ENCODE data around the gene ERCC4.
"Not testable (repeated sequence)": the region's sequence is repeated elsewhere in the genome, so short reads cannot be mapped to it uniquely, and the experiment has no call there.

Gene ERCC4

DNA sequence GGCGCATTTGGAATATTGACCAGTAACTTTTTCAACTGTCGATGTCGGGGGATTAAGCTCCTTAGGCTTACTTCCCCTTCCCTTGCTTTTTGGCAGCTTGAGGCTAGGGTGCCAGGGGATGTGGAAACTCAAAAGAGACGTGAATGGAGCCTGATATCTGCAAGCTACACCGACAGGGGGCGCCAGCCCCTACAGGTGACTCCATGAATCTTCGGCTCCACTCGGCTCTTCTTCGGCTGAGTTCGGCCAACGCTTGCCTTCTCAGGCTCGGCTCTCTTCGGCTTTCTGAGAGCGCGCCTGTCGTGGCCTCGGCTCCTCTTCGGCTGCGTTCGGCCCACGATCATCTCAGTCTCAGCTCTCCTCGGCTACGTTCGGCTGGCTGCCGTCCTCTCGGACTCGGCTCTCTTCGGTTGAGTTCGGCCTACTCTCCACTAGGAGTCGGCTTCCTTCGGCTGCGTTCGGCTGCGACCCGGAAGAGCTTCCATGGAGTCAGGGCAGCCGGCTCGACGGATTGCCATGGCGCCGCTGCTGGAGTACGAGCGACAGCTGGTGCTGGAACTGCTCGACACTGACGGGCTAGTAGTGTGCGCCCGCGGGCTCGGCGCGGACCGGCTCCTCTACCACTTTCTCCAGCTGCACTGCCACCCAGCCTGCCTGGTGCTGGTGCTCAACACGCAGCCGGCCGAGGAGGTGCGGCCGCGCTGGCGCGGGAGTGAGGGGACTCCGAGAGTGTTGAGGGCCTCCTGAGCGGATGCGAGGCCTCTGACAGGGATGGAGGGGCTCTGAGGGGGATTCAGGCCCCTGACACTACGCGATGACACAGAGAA lies at the start of gene ERCC4:
Gene ERCC4 (plus strand): TSS at position 472 of the 827 bp plus-strand sequence. CDS start 12 bp downstream, at position 484.
- peak; percentile 97 to 99 (median 97) for DNase-seq (ENCODE audit: low read depth in 3 of 3, low spot score in 1 of 3)

DNA sequence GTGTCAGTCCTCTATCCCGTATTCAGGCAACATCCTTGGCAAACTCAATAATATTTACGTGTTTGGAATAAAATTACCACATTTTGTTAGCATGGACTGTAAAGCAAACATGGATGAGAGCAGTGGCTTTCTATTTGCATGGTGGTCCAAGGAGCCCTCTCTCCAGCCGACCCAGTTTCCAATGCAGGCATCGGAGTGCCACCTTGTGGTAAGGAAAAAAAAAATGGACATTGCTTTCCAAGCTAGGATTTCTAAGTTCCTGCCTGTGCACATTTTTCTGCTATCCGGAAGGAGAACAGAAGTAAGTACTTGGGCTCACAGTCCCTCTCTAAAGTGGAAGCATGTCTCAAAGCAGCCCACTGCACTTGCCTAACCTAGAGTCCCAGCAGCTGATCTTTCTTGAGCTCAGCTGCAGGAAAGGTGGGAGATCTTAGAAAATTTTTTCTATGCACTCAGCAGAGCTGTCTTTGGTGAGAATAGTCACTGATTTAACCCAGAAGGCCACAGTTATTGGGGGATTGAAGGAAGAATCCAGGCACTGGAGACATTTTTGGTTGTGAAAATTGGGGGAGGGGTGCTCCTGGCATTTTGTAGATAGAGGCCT lies 46.0 kb upstream of the ERCC4 start:
- no peak for DNase-seq (ENCODE audit: low read depth in 3 of 3, low spot score in 1 of 3)

DNA sequence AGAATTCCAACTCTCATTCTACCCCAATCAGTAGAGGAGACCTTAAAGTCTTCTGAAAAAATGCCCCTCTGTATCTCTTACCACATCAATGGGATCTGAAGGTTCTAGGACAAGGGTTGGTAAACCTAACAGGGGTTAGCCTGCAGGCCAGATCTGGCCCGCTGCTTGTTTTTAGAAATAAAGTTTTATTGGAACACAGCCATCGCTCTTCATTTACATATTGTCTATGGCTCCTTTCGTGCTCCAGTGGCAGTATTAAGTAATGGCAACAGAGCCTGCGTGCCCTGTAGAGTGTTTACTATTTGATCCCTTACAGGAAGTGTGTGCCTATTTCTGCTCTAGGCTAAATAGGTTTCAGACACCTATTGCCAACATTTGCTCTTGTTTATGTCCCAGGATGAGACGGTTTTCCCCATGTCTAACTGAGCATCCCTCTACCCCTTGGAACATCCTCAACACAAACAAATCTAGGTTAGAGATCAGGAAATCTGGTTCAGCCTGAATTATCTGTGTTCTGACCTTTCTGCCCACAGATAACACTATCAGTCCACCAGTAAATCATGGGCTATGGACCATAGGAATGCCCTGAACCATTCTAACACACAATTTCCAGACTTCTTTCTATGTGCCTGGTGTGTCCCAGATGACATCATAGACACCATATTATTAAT lies 44.2 kb upstream of the ERCC4 start:
- DNase-seq (ENCODE audit: low read depth in 3 of 3, low spot score in 1 of 3), result no peak

DNA sequence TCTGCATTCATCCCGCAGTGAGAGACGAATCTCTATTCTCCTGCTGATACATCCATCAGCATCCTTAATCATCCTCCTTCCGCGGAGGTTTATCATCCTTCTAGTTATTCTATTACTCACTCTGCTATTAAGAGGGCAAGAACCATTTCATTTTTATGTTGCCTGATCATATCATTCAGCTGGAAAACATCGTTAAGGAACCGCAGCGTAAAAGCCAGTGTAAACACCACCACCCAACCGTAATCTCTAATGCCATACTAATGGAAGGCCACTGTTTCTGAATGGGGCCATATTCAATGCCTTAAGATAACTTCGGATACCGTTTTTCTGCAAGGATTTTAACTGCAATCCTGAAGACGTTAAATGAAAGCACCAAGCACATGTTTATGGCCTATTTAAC lies 36.7 kb upstream of the ERCC4 start:
- DNase-seq (ENCODE audit: low read depth in 3 of 3, low spot score in 1 of 3), result no peak

DNA sequence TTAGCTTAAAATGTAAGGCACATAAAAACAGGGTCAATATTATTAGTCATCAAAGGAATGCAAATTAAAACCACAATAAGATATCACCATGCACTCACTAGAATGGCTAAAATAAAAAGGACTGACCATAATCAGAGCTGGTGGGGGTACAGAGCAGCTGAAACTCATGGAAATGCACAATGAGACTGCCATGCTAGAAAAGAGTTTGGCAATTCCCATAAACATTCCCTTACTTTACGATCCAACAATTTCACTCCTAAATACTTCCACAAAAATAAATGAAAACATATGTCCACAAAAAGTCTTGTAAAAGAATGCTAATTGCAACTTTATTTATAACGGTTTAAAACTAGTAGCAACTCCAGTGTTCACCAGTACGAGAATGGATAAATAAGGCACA lies 36.1 kb upstream of the ERCC4 start:
- no peak for DNase-seq (ENCODE audit: low read depth in 3 of 3, low spot score in 1 of 3)

DNA sequence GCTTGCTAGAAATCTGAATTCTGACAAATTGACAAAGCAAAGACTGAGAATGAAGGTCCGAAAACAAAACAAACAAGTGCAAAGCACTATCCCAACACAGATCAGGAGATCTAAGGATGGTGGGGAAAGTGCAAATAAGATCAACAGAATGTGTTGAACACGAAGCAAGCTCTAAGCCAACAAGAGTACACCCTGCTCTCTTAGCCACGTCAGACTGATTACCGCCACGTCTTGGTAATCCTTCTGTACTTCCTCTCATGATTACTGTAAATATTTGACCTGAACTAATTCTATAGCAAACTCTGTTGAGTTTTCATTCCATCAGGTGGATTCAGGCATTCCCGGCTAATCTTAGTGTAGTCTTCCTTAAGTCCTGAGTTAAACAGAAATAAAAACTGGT lies 34.3 kb upstream of the ERCC4 start:
- no peak for DNase-seq (ENCODE audit: low read depth in 3 of 3, low spot score in 1 of 3)

DNA sequence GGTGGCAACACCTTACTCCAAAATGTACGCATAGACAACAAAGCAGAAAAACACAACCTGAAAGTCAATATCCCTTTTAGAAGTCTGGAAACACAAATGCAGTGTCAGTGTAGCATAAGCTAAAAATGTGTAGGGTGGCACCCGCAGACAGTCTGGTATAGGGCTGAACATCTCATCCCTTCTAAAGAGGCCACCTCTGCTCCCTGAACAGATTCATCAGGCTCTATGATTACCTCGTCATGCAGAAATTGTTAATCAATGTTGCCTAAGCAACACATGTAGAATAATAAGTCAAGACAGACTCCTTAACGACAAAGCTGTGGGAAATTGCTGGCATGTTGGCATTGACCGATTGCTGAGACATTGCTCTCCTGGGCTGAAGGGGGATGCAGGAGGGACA lies 33.3 kb upstream of the ERCC4 start:
- no peak for DNase-seq (ENCODE audit: low read depth in 3 of 3, low spot score in 1 of 3)

DNA sequence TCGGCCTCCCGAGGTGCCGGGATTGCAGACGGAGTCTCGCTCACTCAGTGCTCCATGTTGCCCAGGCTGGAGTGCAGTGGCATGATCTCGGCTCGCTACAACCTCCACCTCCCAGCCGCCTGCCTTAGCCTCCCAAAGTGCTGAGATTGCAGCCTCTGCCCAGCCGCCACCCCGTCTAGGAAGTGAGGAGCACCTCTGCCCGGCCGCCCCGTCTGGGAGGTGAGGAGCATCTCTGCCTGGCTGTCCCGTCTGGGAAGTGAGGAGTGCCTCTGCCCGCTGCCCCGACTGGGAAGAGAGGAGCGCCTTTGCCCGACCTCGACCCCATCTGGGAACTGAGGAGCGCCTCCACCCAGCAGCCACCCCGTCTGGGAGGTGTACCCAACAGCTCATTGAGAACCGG lies 30.6 kb upstream of the ERCC4 start:
- DNase-seq (ENCODE audit: low read depth in 3 of 3, low spot score in 1 of 3), result not testable (repeated sequence)

DNA sequence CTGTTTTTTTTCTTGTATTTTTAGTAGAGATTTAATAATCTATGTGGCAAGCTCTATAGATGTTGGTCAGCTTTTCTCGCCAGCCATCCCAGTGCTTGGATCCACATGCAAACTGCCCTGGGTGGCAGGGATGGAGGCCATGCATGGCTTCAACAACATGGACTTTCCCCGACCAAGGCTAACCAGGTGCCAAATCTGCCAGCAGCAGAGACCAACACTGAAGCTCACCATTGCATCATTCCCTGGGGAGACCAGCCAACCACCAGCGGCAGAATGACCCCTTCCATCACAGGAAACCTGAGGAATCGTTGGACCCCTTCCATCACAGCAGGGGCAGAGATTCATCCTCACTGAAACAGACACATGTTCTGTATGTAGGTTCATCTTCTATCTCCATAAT lies 27.7 kb upstream of the ERCC4 start:
- DNase-seq (ENCODE audit: low read depth in 3 of 3, low spot score in 1 of 3), result no peak

DNA sequence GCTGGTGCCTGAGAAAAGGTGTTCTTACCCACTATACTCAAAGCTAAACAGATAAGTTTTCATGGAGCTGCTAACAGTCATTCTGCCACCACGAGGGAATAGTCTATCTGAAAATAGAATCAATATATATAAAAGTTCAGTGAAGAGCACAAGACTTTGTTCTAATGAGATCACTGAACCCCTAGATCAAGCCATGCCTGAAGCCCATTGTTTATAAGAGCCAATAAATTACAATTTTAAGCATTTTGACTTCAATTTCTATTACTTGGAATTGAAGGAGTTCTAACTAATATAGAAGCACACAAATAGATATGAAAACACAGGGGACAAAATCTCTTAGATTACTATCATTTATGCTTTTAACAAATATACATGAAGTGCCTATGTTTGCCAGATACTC lies 24.4 kb upstream of the ERCC4 start:
- DNase-seq (ENCODE audit: low read depth in 3 of 3, low spot score in 1 of 3), result no peak

DNA sequence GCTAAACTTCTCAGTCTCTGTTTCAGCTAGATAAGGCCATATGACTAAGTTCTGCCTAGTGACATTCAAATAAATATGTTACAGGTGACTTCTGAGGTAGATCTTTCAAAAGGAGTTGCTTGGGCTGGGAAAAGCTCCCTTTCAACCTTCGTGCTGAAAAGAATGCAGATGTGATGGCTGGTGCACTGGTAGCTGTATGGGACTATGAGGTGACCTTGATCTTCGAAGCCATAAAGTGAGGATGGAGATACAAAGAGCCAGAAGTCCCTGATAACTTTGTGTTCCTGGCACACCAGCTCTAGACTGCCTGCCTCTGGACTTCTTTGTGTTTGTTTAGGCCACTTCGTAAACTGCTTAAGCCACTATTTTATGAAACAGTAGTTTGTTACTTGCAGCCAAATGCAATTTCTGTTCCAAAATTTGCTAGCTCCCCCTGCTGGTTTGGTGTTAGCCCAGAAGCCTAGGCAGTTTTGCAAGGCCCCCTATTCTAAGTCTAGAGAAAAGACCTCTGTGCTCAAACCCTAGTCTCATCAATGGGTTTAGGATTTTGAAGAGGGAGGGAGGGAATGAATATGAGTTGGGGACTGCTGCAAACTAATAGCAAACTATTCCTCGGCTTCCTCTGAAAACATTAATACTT lies 23.3 kb upstream of the ERCC4 start:
- DNase-seq (ENCODE audit: low read depth in 3 of 3, low spot score in 1 of 3), result no peak

DNA sequence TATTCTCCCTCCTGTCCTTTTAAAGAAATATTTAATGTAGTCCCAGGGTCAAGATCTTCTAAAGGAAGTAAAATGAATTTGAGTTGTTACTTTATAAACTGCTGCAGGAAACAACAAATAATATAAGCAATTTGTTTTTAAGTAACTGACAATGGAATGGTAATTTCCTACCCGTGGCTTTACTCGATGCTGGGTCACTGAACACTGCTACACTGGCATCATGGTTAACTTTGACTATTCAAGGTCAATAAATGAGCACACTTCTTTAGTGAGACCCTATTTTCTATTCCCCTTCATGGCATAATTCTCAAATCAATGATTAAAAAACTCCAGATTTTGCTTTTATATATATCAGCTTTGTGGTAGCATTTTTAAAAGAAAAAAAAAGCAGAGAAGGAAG lies 22.1 kb upstream of the ERCC4 start:
- DNase-seq (ENCODE audit: low read depth in 3 of 3, low spot score in 1 of 3), result no peak

DNA sequence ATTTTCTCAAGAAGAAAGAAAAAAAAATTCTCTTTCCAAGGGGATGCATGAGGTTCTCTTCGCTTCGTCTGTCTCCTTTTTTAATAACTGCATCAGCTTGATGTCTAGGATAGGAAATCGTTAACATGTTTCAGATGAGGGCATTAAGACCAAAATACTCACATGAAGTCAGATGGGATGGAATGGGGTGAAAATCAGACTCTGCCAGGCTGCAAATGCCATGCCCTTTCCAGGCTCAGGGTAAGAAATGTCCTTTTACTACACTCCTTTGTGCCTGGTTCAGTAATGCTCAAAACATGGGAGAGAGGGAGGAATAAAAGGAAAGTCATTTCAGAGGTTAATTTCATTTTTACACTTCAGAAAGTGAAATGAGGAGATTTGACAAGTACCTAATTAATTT lies 21.7 kb upstream of the ERCC4 start:
- no peak for DNase-seq (ENCODE audit: low read depth in 3 of 3, low spot score in 1 of 3)

DNA sequence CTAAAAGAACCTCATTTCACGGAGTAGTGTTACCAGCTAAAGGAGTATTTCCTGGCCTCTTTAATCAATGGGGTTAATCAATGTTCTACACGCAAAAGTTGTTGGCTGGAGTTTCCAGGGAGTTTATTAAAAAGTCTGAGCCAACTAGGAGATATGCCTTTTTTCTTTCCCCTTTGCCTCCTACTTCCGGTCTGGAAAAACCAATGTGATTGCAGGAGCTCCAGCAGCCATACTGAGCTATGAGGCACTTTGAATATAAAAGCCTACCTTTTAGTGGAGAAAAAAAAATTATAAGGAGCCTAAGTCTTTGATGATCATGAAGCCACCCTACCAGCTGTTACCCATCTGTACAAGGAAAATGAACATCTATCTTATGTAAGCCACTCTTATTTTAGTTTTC lies 17.9 kb upstream of the ERCC4 start:
- DNase-seq (ENCODE audit: low read depth in 3 of 3, low spot score in 1 of 3), result no peak

DNA sequence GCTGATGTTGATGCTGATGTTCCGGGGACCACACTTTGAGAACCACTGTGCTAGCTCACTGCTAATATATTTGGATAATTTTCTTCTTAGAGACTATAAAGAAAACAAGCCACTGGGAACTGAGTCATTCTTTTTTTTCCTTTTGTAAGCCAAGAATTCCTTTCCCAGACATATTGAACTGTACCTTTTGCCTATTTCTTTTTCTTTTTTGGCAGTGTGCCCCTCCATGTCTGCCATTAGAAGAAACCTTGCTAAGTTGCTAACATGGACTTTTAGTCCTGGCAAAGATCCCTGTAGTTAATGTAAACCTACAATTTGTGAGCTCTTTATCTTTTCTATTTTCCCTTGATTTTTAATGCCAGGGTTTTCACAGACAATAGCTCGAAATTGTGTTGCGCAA lies 17.3 kb upstream of the ERCC4 start:
- no peak for DNase-seq (ENCODE audit: low read depth in 3 of 3, low spot score in 1 of 3)

DNA sequence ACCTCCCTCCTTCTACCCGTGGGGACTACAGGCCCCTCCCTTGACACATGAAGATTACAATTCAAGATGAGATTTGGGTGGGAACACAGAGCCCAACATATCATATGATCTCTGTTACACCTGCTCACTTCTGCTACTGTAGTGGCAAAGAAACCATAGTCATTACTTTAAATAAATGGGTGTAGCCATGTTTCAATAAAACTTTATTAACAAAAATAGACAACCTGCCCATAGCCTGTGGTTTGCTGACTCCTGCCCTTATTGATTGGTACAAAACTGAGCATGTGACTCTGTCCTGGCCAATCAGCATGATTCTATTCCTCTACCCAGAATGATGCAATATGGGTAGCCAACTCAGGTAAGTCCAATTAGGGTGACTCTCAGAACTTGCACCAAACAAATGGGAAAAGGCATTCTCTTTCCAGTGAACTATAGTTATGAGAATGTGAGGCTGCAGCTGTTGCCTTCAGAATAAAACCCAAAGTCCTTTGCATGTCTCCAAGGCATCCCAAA lies 15.7 kb upstream of the ERCC4 start:
- DNase-seq (ENCODE audit: low read depth in 3 of 3, low spot score in 1 of 3), result no peak

DNA sequence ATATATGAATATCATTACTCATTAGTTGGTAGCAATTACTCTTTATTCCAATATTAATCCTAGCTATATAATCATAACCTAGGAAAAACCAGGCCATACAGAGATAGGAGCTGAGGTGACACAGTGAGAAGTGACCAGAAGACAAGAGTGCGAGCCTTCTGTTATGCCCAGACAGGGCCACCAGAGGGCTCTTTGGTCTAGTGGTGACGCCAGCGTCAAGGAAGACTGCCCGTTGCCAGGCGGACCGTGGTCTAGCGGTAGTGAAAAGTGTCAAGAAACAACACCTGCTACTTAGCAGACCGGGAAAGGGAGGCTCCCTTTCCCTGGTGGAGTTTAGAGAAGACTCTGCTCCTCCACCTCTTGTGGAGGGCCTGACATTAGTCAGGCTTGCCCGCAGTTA lies 15.1 kb upstream of the ERCC4 start:
- DNase-seq (ENCODE audit: low read depth in 3 of 3, low spot score in 1 of 3), result not testable (repeated sequence)

DNA sequence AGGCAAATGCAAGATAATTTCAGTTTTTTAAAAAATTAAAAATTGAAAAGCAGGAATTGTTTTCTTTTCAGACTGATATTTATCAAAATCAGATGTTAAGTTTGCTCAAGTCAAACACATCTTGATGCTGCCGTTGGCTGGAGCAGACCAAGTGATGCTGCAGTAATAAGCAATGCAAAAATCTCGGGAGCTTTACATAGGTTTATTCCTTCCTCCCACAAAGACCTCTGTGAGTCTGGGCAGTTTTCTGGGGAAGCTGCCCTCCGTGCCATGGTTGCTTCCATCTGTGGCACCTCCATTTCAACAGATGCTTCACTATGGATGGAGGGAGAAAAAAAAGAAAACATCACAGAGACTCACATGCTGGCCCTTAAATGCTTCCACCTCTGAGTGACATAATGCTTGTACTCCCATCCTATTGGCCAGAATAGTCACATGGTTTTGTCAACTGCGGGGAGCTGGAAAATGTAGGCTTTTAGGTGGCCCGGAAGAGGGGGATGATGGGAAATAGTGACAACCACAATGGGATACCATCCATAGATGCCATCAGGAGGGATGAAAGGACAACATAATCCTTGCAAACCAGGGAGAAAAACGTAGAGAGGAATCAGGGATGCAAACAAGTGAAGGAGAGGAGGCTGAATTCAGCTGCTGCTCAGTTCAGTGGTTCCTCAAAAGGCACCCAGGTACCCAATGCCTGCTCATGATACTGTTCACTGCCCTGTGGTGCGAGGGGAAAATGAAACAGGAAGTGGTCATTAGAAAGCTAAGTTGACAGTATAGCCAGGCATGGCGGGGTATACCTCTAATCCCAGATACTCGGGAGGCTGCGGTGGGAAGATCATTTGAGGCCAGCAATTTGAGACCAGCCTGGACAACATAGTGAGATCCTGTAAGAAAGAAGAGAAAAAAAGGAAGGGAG lies 13.5 kb upstream of the ERCC4 start:
- DNase-seq (ENCODE audit: low read depth in 3 of 3, low spot score in 1 of 3), result no peak

DNA sequence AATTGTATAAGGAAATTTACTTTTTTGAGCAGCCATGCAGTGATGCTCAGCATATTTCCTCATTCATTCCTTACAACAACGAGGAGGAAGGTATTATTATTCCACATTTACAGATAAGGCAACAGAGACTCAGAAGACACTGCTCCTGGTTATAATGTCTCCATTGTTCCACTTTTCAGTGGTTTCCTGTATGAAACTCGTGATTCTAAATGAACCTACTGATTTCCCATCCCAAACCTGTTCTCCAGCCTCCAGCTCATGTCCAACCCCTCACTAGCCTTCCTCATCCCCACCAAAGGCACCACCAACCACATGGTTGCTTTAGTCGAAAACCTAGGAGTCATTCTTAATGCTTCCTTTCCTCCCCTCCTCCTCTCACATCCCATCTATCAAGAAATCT lies 12.5 kb upstream of the ERCC4 start:
- DNase-seq (ENCODE audit: low read depth in 3 of 3, low spot score in 1 of 3), result no peak

DNA sequence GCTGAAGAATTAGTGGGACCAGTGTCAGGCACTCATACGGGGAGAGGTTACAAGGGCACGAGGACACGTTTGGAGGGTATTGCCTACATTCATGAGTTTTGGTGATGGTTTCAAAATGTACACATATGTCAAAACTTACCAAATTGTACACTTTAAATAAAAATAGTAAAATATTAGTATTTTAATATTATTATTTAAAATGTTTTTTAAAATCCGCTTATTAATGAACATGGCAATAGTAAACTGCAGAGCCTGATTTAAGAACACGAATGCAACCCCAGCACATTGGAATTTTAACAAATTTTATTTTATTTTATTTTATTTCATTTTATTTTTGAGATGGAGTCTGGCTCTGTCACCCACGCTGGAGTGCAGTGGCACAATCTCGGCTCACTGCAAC lies 10.9 kb upstream of the ERCC4 start:
- no peak for DNase-seq (ENCODE audit: low read depth in 3 of 3, low spot score in 1 of 3)

DNA sequence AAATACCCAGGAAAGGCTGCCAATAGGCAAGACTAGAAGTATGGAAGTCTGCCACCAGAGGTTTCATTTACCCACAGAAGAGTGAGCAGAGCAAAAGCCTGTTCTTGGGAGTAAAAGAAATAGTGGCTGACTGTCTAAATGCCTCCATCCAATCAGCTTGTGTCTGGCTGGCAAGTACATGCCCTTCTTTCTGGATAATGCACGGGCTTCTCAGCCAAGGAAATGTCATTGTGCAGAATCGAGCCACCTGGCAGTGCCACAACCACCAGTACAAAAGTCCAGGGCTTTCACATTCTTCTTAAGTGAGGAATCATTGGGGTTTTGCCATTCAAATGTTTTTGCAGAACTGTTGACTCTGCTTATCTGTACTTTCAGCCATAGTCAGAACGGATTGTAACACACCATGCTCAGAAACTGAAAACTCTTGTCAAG lies 10.1 kb upstream of the ERCC4 start:
- no peak for DNase-seq (ENCODE audit: low read depth in 3 of 3, low spot score in 1 of 3)

Measured in stimulated activated CD4-positive, alpha-beta T cell treated with anti-CD3 and anti-CD28 coated beads, TNF-alpha, amount 100 ng/mL, for 1 hour (primary cell).